NCI-H187 treated with DMSO at 0.1 percent for 48 hours (cell line): Measurements from ENCODE around the gene TGFB2.
"Not testable (repeated sequence)": the region's sequence is repeated elsewhere in the genome, so short reads cannot be mapped to it uniquely, and the experiment has no call there.

ENCODE experiments used
- DNase-seq: peaks from one replicate; lab custom pipeline; 2025; lab: John Stamatoyannopoulos, UW

TGFB2 gene

GRCh38 chr1:218344814-218345672, at the start of gene TGFB2:
Gene TGFB2 (plus strand): TSS chr1:218345336. CDS start chr1:218346702, 1,366 bp downstream.
- DNase-seq: no peak

GRCh38 chr1:218296162-218296561, 49.0 kb upstream of the TGFB2 start:
- DNase-seq: no peak

- DNase-seq: no peak
Observed at GRCh38 chr1:218297461-218297860, 47.7 kb upstream of the TGFB2 start.

GRCh38 chr1:218297867-218298266, 47.3 kb upstream of the TGFB2 start:
- no peak for DNase-seq

- DNase-seq: no peak
Observed at GRCh38 chr1:218298398-218298797, 46.7 kb upstream of the TGFB2 start.

GRCh38 chr1:218299416-218299815, 45.7 kb upstream of the TGFB2 start:
- DNase-seq: no peak

GRCh38 chr1:218301217-218301616, 43.9 kb upstream of the TGFB2 start:
- DNase-seq: no peak

- DNase-seq: no peak
Observed at GRCh38 chr1:218302155-218302554, 43.0 kb upstream of the TGFB2 start.

- DNase-seq: no peak
Observed at GRCh38 chr1:218303176-218303879, 41.8 kb upstream of the TGFB2 start.

GRCh38 chr1:218304281-218305039, 40.7 kb upstream of the TGFB2 start:
- DNase-seq: peak; percentile 60

- DNase-seq: no peak
Observed at GRCh38 chr1:218305472-218306064, 39.6 kb upstream of the TGFB2 start.

- no peak for DNase-seq
Observed at GRCh38 chr1:218312509-218312908, 32.6 kb upstream of the TGFB2 start.

- no peak for DNase-seq
Observed at GRCh38 chr1:218314316-218314715, 30.8 kb upstream of the TGFB2 start.

GRCh38 chr1:218315638-218316037, 29.5 kb upstream of the TGFB2 start:
- DNase-seq: no peak

GRCh38 chr1:218317061-218317460, 28.1 kb upstream of the TGFB2 start:
- no peak for DNase-seq

GRCh38 chr1:218320182-218320581, 25.0 kb upstream of the TGFB2 start:
- DNase-seq: not testable (repeated sequence)

GRCh38 chr1:218322762-218323161, 22.4 kb upstream of the TGFB2 start:
- no peak for DNase-seq

- DNase-seq: no peak
Observed at GRCh38 chr1:218323568-218324225, 21.4 kb upstream of the TGFB2 start.

- no peak for DNase-seq
Observed at GRCh38 chr1:218324226-218324580, 20.9 kb upstream of the TGFB2 start.

GRCh38 chr1:218328769-218329168, 16.4 kb upstream of the TGFB2 start:
- no peak for DNase-seq

- DNase-seq: no peak
Observed at GRCh38 chr1:218330043-218330623, 15.0 kb upstream of the TGFB2 start.
